Muscle of arm (tissue), 12 donors: ENCODE results near the gene MACF1. TPM values are rescaled to one million over a fixed set of nuclear protein-coding genes. Genes with fewer than 3 reads are reported as not detected.

Experiments
- DNase-seq: peaks from one replicate; pipeline ENCODE4 v3.0.0-alpha.2; 2013
- polyA plus RNA-seq, 12 donors: library from polyadenylated mRNA; unstranded; fragments of 120-200 nt; gene quantifications; one replicate each; pipeline ENCODE4 v1.2.1, GENCODE V29; 2013; ENCODE audit not compliant: insufficient read length in 12 of 12

Gene MACF1
- polyA plus RNA-seq, 12 donors, result 137 to 381 (median 287) TPM

GRCh38 chr1:39337067-39337466, 132.6 kb downstream of the MACF1 start:
- DNase-seq, result no peak

- DNase-seq, result no peak
Measured at GRCh38 chr1:39342776-39343175, 138.3 kb downstream of the MACF1 start.

GRCh38 chr1:39344394-39345154, 140.1 kb downstream of the MACF1 start:
- DNase-seq, result no peak

GRCh38 chr1:39346872-39347271, 142.4 kb downstream of the MACF1 start:
- no peak for DNase-seq

GRCh38 chr1:39348278-39348677, 143.8 kb downstream of the MACF1 start:
- DNase-seq, result no peak

- DNase-seq, result no peak
Measured at GRCh38 chr1:39352881-39353280, 148.4 kb downstream of the MACF1 start.

GRCh38 chr1:39354572-39354971, 150.1 kb downstream of the MACF1 start:
- no peak for DNase-seq

- DNase-seq, result no peak
Measured at GRCh38 chr1:39358491-39358890, 154.0 kb downstream of the MACF1 start.

- DNase-seq, result no peak
Measured at GRCh38 chr1:39359028-39359570, 154.6 kb downstream of the MACF1 start.

- DNase-seq, result no peak
Measured at GRCh38 chr1:39360731-39361130, 156.2 kb downstream of the MACF1 start.

GRCh38 chr1:39361446-39361845, 157.0 kb downstream of the MACF1 start:
- no peak for DNase-seq

GRCh38 chr1:39363267-39363666, 158.8 kb downstream of the MACF1 start:
- no peak for DNase-seq

GRCh38 chr1:39368045-39368444, 163.6 kb downstream of the MACF1 start:
- DNase-seq, result no peak

- DNase-seq, result no peak
Measured at GRCh38 chr1:39369565-39369964, 165.1 kb downstream of the MACF1 start.

- DNase-seq, result no peak
Measured at GRCh38 chr1:39370602-39371001, 166.1 kb downstream of the MACF1 start.

GRCh38 chr1:39372105-39372504, 167.6 kb downstream of the MACF1 start:
- no peak for DNase-seq

- no peak for DNase-seq
Measured at GRCh38 chr1:39376656-39377055, 172.2 kb downstream of the MACF1 start.

- no peak for DNase-seq
Measured at GRCh38 chr1:39378377-39378776, 173.9 kb downstream of the MACF1 start.

GRCh38 chr1:39379187-39379586, 174.7 kb downstream of the MACF1 start:
- DNase-seq, result no peak

GRCh38 chr1:39380036-39380435, 175.5 kb downstream of the MACF1 start:
- DNase-seq, result no peak

- DNase-seq, result no peak
Measured at GRCh38 chr1:39381839-39382238, 177.3 kb downstream of the MACF1 start.

GRCh38 chr1:39384305-39384704, 179.8 kb downstream of the MACF1 start:
- DNase-seq, result no peak

- DNase-seq, result no peak
Measured at GRCh38 chr1:39385067-39385988, 180.8 kb downstream of the MACF1 start.
